ENCODE results near the gene KCNT1. TPM values are rescaled to one million over a fixed set of nuclear protein-coding genes. Genes with fewer than 3 reads are reported as not detected.

The KCNT1 gene
- polyA plus RNA-seq, 1 donor = 0.25 TPM

DNA sequence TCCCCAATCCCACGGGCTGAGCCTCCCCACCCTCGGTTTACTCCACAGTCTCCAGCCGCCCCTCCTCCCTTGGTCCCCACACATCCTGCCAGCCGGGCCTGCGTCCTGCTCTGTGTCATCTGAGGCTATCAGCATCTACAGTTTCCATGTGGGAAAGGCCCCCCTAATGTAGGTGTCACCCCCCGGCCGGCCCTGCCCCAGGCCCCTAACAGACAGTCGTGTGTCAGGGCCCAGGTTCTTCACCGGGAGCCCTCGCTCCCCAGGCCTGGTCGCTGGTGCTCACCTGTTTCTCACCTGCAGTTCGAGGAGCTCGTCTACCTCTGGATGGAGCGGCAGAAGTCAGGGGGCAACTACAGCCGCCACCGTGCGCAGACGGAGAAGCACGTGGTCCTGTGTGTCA lies 62.7 kb downstream of the KCNT1 start:
- Histone ChIP-seq H3K9me3 (ENCODE audit: control insufficient read depth, low read depth, low read length) (peaks cover 27% of the 10 kb centered on the region), H3K27ac (ENCODE audit: low read length) (no peak overlapping the region), H3K4me3 (ENCODE audit: low read length) (no peak overlapping the region), H3K36me3 (ENCODE audit: control insufficient read depth, insufficient read depth, low read length) (no peaks in the 10 kb centered on the region), H3K4me1 (ENCODE audit: control insufficient read depth, insufficient read depth, low read length) (no peaks in the 10 kb centered on the region), H3K27me3 (ENCODE audit: control insufficient read depth, insufficient read depth, low read length) (no peaks in the 10 kb centered on the region)
- no peak for DNase-seq
- WGBS (ENCODE audit: insufficient coverage, low lambda C conversion rate) = no CpG with 5 or more reads among the region's 19 CpGs

GRCh38 chr9:135765416-135765815 lies 63.4 kb downstream of the KCNT1 start:
- 100% methylated on average over 1 of the region's 13 CpGs for WGBS (ENCODE audit: insufficient coverage, low lambda C conversion rate)

GRCh38 chr9:135766251-135766650 lies 64.3 kb downstream of the KCNT1 start:
- no peak for DNase-seq
- Histone ChIP-seq H3K4me1 (ENCODE audit: control insufficient read depth, insufficient read depth, low read length) (no peaks in the 10 kb centered on the region), H3K4me3 (ENCODE audit: low read length) (no peak overlapping the region), H3K36me3 (ENCODE audit: control insufficient read depth, insufficient read depth, low read length) (no peaks in the 10 kb centered on the region), H3K9me3 (ENCODE audit: control insufficient read depth, low read depth, low read length) (peaks cover 27% of the 10 kb centered on the region), H3K27me3 (ENCODE audit: control insufficient read depth, insufficient read depth, low read length) (no peaks in the 10 kb centered on the region), H3K27ac (ENCODE audit: low read length) (no peak overlapping the region)
- WGBS (ENCODE audit: insufficient coverage, low lambda C conversion rate) = no CpG with 5 or more reads among the region's 4 CpGs

More at GRCh38 chr9:135765416-135765815, 63.4 kb downstream of the KCNT1 start:
- no peaks in the 10 kb centered on the region for H3K36me3 ChIP-seq (ENCODE audit: control insufficient read depth, insufficient read depth, low read length)
- H3K4me3 ChIP-seq (ENCODE audit: low read length) = no peak overlapping the region
- H3K9me3 ChIP-seq (ENCODE audit: control insufficient read depth, low read depth, low read length) = peaks cover 27% of the 10 kb centered on the region
- H3K27ac ChIP-seq (ENCODE audit: low read length) = no peak overlapping the region
- no peaks in the 10 kb centered on the region for H3K27me3 ChIP-seq (ENCODE audit: control insufficient read depth, insufficient read depth, low read length)
- no peak for DNase-seq
- no peaks in the 10 kb centered on the region for H3K4me1 ChIP-seq (ENCODE audit: control insufficient read depth, insufficient read depth, low read length)

DNA sequence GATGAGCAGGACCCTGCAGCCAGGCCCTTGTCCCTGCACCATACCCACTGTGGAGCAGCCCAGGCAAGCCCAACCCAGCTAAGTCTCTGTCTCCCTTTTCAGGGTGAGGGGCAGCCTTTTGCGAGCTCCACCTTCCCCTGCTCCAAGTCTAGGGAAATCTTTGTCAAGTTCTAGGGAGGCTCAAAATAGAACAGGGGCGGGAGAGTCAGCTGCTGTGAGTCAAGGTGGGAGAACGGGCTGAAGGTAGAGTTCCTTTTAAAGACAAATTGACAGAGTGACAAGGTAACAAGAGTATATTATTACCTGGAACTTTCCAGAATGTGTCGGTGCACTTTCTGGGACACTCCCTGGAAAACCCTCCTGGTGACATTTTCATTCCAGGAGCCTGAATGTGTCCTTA lies 64.7 kb downstream of the KCNT1 start:
- Histone ChIP-seq H3K4me3 (ENCODE audit: low read length) (no peak overlapping the region), H3K4me1 (ENCODE audit: control insufficient read depth, insufficient read depth, low read length) (no peaks in the 10 kb centered on the region), H3K27ac (ENCODE audit: low read length) (no peak overlapping the region), H3K9me3 (ENCODE audit: control insufficient read depth, low read depth, low read length) (peaks cover 27% of the 10 kb centered on the region), H3K27me3 (ENCODE audit: control insufficient read depth, insufficient read depth, low read length) (no peaks in the 10 kb centered on the region), H3K36me3 (ENCODE audit: control insufficient read depth, insufficient read depth, low read length) (no peaks in the 10 kb centered on the region)
- no CpG with 5 or more reads among the region's 4 CpGs for WGBS (ENCODE audit: insufficient coverage, low lambda C conversion rate)
- DNase-seq = no peak

- Histone ChIP-seq H3K36me3 (ENCODE audit: control insufficient read depth, insufficient read depth, low read length) (no peaks in the 10 kb centered on the region), H3K27me3 (ENCODE audit: control insufficient read depth, insufficient read depth, low read length) (no peaks in the 10 kb centered on the region), H3K27ac (ENCODE audit: low read length) (no peak overlapping the region), H3K4me1 (ENCODE audit: control insufficient read depth, insufficient read depth, low read length) (no peaks in the 10 kb centered on the region), H3K9me3 (ENCODE audit: control insufficient read depth, low read depth, low read length) (peaks cover 27% of the 10 kb centered on the region), H3K4me3 (ENCODE audit: low read length) (no peak overlapping the region)
- no CpG with 5 or more reads among the region's 43 CpGs for WGBS (ENCODE audit: insufficient coverage, low lambda C conversion rate)
- DNase-seq = no peak
These were observed 66.7 kb downstream of the KCNT1 start for GRCh38 chr9:135768516-135769218.

GRCh38 chr9:135769489-135770202 lies 67.7 kb downstream of the KCNT1 start:
- WGBS (ENCODE audit: insufficient coverage, low lambda C conversion rate) = 90% methylated on average over 2 of the region's 32 CpGs
- Histone ChIP-seq H3K9me3 (ENCODE audit: control insufficient read depth, low read depth, low read length) (peaks cover 26% of the 10 kb centered on the region), H3K4me3 (ENCODE audit: low read length) (no peak overlapping the region), H3K36me3 (ENCODE audit: control insufficient read depth, insufficient read depth, low read length) (no peaks in the 10 kb centered on the region), H3K27ac (ENCODE audit: low read length) (no peak overlapping the region), H3K27me3 (ENCODE audit: control insufficient read depth, insufficient read depth, low read length) (no peaks in the 10 kb centered on the region), H3K4me1 (ENCODE audit: control insufficient read depth, insufficient read depth, low read length) (no peaks in the 10 kb centered on the region)
- no peak for DNase-seq

DNA sequence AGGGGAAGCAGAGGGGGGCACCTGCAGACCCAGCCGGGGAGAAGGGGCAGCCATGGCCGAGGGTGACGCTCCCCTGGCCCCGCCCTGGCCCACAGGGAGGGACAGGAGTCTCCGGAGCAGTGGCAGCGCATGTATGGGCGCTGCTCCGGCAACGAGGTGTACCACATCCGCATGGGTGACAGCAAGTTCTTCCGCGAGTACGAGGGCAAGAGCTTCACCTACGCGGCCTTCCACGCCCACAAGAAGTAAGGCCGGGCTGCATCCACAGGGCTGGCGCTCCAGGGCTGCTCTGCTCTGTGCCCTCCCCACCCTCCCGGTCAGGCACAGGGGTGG lies 68.2 kb downstream of the KCNT1 start:
- no peaks in the 10 kb centered on the region for H3K27me3 ChIP-seq (ENCODE audit: control insufficient read depth, insufficient read depth, low read length)
- peaks cover 21% of the 10 kb centered on the region for H3K9me3 ChIP-seq (ENCODE audit: control insufficient read depth, low read depth, low read length)
- H3K27ac ChIP-seq (ENCODE audit: low read length) = no peak overlapping the region
- no peaks in the 10 kb centered on the region for H3K36me3 ChIP-seq (ENCODE audit: control insufficient read depth, insufficient read depth, low read length)
- no peaks in the 10 kb centered on the region for H3K4me1 ChIP-seq (ENCODE audit: control insufficient read depth, insufficient read depth, low read length)
- no CpG with 5 or more reads among the region's 19 CpGs for WGBS (ENCODE audit: insufficient coverage, low lambda C conversion rate)
- no peak overlapping the region for H3K4me3 ChIP-seq (ENCODE audit: low read length)
- DNase-seq = no peak

- no CpG with 5 or more reads among the region's 26 CpGs for WGBS (ENCODE audit: insufficient coverage, low lambda C conversion rate)
These were observed 68.8 kb downstream of the KCNT1 start for GRCh38 chr9:135770771-135771170.

GRCh38 chr9:135771401-135772051 lies 69.5 kb downstream of the KCNT1 start:
- H3K27me3 ChIP-seq (ENCODE audit: control insufficient read depth, insufficient read depth, low read length) = no peaks in the 10 kb centered on the region
- no peak for DNase-seq
- peaks cover 11% of the 10 kb centered on the region for H3K9me3 ChIP-seq (ENCODE audit: control insufficient read depth, low read depth, low read length)
- no peak overlapping the region for H3K4me3 ChIP-seq (ENCODE audit: low read length)
- no peak overlapping the region for H3K27ac ChIP-seq (ENCODE audit: low read length)
- no peaks in the 10 kb centered on the region for H3K4me1 ChIP-seq (ENCODE audit: control insufficient read depth, insufficient read depth, low read length)
- no CpG with 5 or more reads among the region's 21 CpGs for WGBS (ENCODE audit: insufficient coverage, low lambda C conversion rate)
- no peaks in the 10 kb centered on the region for H3K36me3 ChIP-seq (ENCODE audit: control insufficient read depth, insufficient read depth, low read length)

More at GRCh38 chr9:135770771-135771170, 68.8 kb downstream of the KCNT1 start:
- Histone ChIP-seq H3K36me3 (ENCODE audit: control insufficient read depth, insufficient read depth, low read length) (no peaks in the 10 kb centered on the region), H3K9me3 (ENCODE audit: control insufficient read depth, low read depth, low read length) (peaks cover 15% of the 10 kb centered on the region), H3K27me3 (ENCODE audit: control insufficient read depth, insufficient read depth, low read length) (no peaks in the 10 kb centered on the region), H3K27ac (ENCODE audit: low read length) (no peak overlapping the region), H3K4me3 (ENCODE audit: low read length) (no peak overlapping the region), H3K4me1 (ENCODE audit: control insufficient read depth, insufficient read depth, low read length) (no peaks in the 10 kb centered on the region)
- DNase-seq = no peak

GRCh38 chr9:135772056-135772646 lies 70.2 kb downstream of the KCNT1 start:
- Histone ChIP-seq H3K9me3 (ENCODE audit: control insufficient read depth, low read depth, low read length) (peaks cover 6% of the 10 kb centered on the region), H3K4me3 (ENCODE audit: low read length) (no peak overlapping the region), H3K27ac (ENCODE audit: low read length) (no peak overlapping the region), H3K36me3 (ENCODE audit: control insufficient read depth, insufficient read depth, low read length) (no peaks in the 10 kb centered on the region), H3K27me3 (ENCODE audit: control insufficient read depth, insufficient read depth, low read length) (no peaks in the 10 kb centered on the region), H3K4me1 (ENCODE audit: control insufficient read depth, insufficient read depth, low read length) (no peaks in the 10 kb centered on the region)
- WGBS (ENCODE audit: insufficient coverage, low lambda C conversion rate) = no CpG with 5 or more reads among the region's 13 CpGs
- DNase-seq = no peak
